ENCODE results near the gene BMPR1A.

BMPR1A gene

DNA sequence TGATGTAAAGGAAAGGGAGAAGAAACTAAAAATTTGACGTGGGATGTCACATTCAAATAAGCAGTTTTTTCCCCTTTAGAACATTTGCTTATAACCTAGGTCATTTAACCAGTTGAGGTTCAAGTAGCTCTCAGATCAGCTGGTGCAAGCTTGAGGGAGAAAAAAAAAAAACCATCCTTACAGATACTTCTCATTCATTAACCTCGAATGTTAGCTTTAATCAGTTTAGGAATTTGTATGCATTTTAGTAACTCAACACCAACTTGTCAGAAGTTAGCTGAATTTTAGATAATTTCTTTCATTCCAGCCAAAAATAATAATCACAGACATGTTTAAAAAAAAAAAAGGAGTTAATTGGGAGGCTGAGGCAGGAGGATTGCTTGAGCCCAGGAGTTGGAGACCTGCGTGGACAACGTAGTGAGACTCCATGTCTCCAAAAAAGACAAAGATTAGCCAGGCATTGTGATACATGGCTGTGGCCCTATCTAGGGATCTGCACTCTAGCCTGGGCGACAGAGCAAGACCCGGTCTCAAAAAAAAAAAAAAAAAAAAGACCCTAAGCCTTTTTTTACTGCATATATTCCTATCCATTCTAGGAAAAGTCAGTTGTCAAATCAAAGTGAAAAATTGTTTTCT lies 46.2 kb downstream of the BMPR1A start:
- DNase-seq (ENCODE audit: low read depth in 2 of 2): no peak

DNA sequence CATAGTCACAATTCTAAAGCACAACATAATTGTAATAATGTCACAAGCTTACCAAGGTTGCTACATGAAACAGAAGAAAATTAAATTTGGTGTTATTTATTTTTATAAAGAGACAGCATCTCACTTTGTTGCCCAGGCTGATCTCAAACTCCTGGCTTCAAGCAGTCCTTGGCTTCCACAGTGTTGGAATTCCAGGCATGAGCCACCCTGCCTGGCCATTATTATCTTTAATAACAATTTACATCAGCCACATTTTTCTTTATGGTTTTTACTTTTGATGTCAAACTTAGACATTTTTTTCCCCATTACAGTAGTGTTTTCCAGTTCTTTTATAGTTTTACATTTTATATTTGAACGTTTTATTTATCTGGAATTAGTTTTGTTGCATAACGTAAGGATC lies 46.7 kb downstream of the BMPR1A start:
- DNase-seq (ENCODE audit: low read depth in 2 of 2): no peak

DNA sequence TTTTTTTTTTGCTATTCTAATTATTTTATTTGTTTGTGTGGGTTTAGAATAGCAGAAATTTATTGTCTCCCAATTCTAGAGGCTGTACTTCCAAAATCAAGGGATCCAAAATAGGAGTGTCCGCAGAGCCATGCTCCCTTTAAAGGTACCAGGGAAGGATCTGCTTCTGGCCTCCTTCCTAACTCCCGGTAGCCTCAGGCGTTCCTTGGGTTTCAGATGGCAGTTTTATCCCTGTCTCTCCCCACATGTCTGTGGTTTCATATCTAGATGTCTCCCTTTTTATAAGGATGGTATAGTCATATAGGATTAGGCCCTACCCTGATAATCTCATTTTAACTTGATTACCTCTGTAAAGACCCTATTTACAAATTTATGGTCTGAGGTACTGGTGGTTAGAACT lies 48.4 kb downstream of the BMPR1A start:
- no peak for DNase-seq (ENCODE audit: low read depth in 2 of 2)

DNA sequence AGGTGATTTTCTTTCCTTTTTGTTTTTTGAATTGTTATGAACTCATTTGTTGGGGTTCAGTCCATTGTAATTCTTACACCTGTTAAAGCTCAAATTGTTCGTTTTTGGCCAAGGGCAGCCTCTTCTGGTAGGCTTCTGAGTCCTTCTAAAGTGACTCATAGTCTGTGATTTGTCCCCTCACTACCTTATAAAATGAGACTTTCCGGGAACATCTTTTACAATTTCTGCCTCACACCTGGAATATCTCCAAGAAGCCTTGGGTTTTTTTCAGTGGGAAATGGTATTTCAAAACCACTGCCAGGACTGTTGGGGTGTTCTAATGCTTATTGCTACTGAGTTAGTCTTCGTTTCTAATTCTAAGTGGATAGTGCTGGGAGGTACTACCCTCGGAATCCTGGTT lies 56.7 kb downstream of the BMPR1A start:
- no peak for DNase-seq (ENCODE audit: low read depth in 2 of 2)

DNA sequence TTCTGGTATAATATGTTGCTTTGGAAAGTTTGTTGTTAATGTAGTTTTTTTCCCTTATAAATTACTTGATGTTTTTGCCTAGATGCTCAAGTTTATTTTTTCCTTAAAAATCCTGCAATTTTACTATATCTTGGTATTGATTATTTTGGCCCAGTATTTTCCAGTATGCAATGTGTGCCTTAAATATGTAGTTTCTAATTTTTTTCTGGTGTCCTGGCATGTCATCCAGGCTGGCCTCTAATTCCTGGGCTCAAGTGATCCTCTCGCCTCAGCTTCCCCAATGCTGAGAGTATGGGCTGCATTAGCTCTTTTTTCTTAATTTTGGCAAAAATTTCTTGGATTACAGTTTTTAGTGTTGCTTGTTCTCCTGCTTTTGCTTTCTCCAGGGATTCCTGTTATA lies 57.6 kb downstream of the BMPR1A start:
- no peak for DNase-seq (ENCODE audit: low read depth in 2 of 2)

DNA sequence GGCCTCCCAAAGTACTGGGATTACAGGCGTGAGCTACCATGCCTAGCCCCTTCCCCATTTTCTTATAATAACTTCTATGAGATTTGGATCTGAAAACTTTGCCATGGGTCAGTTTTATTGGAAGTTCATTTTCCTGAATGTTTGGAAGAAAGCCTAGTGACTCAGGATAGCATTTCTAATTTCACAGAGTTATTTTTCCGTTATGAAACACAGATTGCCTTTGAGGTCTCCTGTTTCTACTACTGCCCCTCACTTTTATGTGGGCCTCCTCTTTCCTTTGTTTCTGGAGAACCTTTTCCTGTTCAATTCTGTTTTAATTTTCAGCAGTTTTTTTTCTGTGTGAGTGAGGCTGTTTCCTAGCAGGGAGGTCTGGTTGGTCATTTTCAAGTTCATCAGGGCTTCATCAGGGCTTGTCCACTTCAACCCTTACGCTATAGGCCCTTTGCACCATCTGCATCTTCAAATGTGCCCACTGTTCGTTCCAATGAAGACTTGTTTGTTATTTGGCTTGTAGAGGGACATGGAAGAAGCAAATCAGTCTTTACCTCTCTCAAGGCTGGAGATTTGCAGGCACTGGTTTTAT lies 58.7 kb downstream of the BMPR1A start:
- no peak for DNase-seq (ENCODE audit: low read depth in 2 of 2)

DNA sequence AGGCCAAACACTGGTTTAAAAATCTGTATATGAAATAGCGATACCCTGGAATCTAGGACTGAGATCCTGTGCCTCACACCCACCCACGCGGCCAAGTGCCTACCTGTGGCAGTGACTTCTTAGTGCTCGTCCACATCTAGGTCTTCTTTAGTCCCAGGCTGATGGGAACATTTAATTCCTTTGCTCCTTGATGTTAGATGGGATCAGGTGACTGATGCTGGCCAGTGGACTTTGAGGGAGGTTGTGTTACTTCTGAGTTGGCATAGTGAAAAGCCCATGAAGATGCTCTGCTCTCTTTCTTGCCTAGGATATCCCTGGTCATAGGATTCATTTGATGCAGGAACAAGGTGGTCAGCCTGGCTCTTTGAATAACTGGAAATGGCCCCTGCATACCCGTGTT lies 59.2 kb downstream of the BMPR1A start:
- DNase-seq (ENCODE audit: low read depth in 2 of 2): no peak

DNA sequence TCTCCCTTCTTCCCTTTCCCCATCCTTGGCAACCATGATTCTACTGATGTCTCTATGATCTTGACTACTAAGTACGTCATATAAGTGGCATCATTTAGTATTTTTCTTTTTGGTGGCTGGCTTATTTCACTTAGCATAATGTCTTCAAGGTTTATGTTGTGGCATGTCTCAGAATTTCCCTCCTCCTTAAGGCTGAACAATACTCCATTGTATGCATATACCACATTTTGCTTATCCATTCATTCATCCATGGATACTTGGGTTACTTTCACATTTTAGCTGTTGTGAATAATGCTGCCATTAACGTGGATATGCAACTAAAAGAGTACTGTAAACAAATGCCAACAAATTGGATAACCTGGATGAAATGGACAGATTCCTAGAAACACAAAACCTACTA lies 60.8 kb downstream of the BMPR1A start:
- no peak for DNase-seq (ENCODE audit: low read depth in 2 of 2)

DNA sequence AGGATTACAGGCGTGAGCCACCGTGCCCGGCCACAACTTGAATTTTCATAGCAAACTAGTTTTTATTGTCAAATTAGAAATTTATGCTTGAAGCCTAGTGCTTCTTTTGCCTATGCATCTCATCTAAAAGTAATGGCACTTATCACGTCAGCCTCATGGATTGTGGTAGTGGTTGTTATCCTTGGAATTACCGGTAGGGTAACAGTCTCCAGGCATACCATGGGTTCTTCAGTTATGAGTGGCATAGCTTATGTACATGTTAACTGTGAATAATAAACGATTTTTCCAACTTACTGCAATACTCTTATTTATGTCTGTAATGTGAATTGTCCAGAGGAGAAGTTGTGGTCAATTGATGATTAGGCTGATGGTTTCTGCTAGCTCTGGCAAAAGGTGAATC lies 63.1 kb downstream of the BMPR1A start:
- no peak for DNase-seq (ENCODE audit: low read depth in 2 of 2)

DNA sequence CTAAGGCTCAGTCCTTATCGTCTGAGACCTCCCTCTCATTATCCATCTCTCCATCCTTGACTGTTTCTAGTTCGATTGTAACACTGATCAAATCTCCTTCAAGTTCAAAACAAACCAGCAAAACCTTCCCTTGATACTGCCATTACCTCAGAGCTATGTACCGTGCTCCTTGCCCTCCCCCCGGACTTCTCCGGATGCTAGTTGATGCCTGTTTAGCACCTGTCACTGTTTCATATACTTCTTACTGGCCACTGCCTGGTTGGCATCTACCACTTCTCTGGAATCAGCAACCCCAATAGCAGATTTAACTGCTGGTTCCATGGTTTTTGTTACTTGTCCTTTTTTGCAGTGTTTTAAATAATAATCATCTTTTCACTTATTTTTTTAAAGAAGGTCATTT lies 64.1 kb downstream of the BMPR1A start:
- DNase-seq (ENCODE audit: low read depth in 2 of 2): no peak

DNA sequence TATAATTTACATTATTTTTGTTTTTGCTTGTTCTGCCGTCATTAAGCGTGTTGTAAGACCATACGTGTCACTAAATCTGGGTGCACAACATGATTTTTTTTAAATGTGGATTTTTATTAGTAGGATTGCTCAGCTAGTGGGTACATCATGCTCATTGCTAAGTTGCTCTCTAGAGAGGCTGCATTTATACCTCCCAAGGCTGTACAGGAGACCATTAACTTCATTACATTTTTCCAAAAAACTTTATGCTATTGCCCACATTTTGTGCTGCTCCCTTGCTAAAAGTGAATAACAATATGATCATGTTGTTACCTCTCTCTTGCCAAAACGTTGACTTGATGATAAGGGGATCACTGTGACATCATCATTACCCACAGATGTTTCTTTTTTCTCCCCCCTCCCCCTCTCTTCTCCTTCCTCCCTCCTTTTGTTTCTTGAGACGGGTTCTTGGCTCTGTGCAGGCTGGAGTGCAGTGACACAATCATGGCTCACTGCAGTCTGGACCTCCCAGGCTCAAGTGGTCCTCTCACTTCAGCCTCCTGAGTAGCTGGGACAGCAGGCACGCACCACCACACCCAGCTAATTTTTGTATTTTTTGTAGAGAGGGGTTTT lies 65.1 kb downstream of the BMPR1A start:
- DNase-seq (ENCODE audit: low read depth in 2 of 2): no peak

DNA sequence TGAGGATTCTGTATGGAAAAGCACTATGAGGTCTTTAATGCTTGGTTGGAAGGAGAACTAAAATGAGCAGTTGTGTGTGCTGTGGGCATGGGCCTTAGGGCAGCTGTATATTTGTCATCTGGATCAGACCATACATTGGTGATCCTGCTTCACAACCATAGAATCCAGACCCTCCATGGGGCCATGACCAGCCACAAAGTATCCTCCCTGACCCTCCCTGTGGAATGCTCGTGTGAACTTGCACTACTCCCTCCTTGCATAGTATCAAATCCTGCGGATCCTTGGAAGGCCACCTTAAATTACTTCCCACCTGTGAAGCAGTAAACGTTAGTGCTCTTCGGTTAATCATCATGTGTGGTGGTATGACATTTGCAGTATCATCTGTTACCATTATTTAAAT lies 67.1 kb downstream of the BMPR1A start:
- no peak for DNase-seq (ENCODE audit: low read depth in 2 of 2)

DNA sequence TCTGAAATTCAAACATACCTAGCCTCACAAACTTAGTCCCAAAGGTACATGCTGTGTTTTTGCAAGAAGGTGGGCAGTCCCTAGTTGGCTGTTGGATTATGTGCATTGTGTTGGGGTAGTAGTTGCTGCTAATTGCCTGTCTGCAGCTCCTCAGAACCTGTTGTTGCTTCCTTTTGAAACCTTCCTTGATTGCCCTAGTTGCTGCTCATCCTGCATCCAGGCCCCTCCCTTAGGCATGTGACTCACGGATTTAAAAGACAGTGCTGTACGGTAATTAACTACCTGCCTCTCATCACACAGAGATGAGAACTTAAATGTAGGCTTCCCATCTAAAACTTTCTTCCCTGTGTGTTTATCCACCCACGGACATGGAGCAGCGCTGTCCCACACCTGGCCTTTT lies 67.7 kb downstream of the BMPR1A start:
- DNase-seq (ENCODE audit: low read depth in 2 of 2): no peak

DNA sequence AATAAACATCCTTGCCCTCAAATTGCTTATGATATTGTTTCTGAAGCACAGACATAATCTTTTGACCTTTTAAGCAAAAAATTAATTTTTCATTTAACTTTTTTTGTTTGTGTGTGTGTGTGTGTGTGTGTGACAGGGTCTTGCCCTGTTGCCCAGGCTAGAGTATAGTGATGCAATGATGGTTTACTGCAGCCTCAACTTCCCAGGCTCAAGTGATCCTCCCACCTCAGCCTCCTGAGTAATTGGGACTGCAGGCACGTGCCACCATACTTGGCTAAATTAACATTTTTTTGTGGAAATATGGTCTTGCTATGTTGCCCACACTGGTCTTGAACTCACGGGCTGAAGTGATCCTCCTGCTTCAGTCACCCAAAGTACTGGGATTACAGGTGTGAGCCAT lies 68.9 kb downstream of the BMPR1A start:
- DNase-seq (ENCODE audit: low read depth in 2 of 2): no peak

DNA sequence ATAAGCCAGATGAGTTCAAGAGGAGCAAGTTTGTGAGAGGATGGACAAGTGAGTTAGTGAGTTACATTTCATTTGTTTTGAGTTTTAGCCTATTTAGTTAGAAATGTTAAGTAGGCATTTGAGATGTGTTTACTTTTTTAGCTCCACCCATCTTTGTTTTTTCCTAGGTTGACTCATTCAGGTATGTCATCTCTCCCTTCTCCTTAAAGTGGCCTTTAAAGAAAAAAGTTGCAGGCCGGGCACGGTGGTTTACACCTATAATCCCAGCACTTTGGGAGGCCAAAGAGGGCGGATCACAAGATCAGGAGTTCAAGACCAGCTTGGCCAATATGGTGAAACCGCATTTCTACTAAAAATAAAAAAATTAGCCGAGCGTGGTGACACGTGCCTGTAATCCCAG lies 71.2 kb downstream of the BMPR1A start:
- DNase-seq (ENCODE audit: low read depth in 2 of 2): no peak

DNA sequence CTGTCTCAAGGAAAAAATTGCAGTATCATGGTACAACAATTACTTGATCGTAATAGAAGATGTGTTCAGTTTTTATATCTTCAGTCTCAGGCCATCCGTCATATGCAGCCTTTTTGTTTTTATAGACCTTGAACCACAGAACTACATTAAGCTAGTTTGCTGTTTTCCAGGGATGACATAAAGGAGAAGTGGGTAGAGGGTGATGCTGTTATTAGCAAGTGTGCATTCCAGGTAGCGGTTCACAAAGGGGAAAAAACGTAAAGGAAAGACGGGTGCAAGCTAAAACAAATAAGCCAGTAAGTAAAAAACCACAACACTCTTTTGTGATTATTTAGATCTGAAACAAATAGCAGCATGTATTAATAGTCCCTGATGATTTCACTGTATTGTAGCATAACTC lies 71.7 kb downstream of the BMPR1A start:
- DNase-seq (ENCODE audit: low read depth in 2 of 2): no peak

DNA sequence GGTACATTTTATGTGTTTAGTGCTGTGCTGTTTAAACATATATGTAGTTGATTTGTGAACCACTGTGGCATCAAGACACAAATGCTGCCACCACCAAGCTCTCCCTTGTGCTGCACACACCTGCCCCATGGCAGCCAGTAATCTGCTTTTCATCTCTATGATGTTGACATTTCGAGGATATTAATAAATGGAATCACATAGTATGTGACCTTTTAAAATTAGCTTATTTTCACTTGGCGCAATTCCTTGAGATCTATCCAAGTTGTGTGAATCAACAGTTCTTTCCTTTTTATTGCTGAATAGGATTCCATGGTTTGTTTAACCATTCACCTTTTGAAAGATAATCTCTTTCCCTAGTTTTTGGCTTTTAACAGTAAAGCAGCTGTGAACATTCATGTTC lies 73.1 kb downstream of the BMPR1A start:
- no peak for DNase-seq (ENCODE audit: low read depth in 2 of 2)

DNA sequence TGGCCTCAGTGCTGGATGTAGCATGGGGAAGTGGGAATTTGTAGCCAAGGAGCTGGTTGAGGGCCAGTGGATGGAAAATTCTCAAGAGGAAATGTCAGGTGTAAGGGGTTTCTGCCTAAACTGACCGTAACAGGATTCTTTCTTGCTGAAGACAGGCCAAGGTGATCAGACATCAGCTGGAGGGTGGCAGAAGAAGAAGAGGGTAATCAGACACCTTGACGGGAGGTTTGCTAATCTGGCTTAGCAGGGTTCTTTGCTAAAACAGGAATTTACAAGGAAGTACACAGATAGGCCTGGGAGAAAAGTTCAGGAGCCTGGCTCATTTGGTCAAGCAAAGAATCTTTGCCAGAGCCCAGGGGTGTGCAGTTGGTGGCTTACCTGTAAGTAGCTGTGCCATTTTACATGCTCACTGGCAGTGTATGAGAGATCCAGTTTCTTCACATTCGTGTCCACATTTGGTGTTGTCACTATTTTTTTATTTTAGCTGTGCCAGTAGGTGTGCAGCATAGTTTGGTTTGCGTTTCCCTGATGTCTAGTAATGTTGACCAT lies 73.7 kb downstream of the BMPR1A start:
- DNase-seq (ENCODE audit: low read depth in 2 of 2): no peak

DNA sequence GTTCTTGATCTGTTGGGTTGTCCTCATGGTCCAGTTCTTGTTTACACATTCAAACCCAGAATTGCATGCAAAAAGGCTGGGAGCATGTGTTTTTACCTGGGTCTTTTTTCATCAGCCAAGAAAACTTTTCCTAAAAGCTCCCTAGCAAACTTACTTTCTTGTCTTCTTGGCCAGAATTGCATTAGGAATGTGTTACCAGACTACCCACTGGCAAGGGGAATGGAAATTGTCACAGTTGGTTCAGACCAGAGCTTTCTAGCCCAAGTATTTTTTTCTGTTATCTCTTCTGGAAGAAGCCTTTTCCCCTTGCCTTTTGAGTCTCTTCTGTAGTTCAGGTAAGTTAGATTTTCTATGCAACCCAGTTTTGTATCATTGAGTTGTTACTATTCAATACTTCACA lies 77.5 kb downstream of the BMPR1A start:
- DNase-seq (ENCODE audit: low read depth in 2 of 2): no peak

DNA sequence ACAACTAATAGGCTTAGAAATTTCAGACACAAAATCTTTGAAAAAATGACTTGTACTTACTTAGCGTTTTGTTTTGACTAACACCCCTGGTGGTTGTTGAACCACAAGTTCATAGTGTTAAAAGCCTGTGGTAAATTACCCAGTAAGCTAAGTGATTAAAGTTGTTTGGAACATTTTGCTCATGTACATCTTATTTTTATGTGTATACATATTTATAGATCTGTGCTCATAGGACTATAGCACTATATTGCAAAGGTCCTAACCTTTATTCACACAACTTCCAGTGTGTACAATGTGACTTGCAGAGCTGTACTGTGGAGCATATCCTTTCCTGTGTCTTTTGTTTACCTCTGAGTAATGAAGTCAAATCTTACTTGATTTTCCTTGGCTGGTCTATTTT lies 79.6 kb downstream of the BMPR1A start:
- DNase-seq (ENCODE audit: low read depth in 2 of 2): no peak

DNA sequence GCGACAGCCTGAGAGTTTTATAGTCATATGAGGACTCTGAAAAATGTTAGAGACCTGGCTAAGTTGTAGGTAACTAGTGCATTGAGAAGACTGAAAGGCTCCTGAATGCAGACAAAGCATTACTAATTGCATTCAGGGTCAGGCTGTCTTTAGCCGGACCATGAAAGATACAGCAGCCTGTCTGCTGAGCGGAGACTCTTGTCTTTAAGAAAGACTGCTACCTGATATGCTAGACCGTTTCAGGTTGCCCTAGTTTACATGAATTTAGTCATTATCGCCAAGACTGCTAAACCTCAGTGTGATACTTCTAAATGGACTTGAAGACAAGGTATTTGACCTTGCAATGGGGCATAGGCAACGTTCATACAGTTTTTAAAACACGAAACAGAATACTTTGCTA lies 81.2 kb downstream of the BMPR1A start:
- DNase-seq (ENCODE audit: low read depth in 2 of 2): no peak

DNA sequence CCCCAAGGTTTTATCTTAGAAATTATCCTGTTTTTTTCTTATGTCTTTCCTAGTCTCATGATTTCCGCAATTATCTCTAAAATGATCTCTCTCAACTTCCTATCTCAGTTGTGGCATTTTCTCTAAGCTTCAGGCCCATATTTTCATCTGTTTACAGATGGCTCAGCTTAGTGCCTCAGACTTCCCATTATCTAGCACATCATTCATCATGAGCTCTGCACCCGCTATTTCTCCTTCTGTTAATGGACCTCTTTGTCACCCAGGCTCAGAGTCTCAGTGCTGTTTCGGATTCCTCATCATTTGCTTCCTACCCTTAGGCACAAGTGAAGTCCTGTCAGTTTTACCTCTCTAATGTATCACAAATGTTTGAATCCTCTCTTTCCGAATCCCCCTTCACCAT lies 84.1 kb downstream of the BMPR1A start:
- no peak for DNase-seq (ENCODE audit: low read depth in 2 of 2)

DNA sequence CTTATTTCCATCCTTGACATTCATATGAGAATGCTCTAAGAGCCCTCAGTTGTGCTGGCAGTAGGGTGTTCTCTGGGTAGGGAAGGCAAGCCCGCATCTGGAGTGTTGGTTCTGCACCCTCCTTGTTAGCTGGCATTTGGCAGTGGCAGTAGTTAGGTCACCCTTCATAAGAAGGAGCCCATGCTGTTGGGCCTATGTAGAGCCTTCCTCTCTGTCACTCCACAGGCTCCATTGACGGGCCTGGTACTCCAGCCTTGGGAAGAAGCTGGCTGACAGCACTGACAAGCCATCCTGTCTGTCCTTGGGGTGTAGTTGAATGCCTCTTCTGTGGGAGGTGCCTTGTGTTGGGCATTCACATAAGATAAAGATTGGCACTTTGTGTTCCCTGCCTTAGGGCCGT lies 89.7 kb downstream of the BMPR1A start:
- no peak for DNase-seq (ENCODE audit: low read depth in 2 of 2)

DNA sequence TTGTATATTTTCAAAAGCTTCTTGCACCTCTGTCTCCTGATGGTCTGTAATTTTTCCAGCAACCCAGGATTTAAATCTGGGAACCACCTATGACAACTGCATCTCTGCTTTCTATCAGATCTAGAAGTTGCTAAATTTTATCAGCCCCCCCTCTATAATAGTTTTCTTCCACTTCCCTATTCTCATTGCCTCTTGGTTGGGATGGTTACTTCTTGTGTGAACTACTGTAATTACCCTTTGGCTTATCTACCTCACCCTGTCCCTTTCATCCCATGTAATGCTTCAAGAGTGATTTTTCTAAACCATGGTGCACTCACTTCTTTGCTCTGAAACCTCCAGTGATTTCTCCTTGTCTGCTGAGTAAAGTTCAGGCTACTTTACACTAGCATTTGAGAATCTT lies 92.3 kb downstream of the BMPR1A start:
- DNase-seq (ENCODE audit: low read depth in 2 of 2): no peak
